ENCODE data around the gene PTPRT.

PTPRT gene

DNA sequence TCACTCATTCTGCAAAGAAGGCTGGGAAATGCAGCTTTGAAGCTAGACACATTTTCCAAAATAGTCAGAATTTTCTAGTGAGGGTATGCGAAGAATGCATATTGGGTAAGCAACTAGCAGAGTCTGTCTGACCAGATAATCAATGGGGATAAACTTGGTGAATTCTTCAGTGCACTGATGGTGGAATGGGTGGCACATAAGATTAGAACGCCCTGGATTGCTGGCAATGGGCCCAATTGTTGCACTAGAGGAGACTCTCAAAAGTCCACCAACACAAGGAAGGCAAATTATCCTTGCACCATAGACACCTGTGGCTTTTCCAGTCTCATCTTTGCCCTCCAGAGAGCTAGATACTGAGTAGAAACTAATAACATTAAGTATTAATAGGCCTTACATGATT lies 167.6 kb downstream of the PTPRT start (continued):
- TF ChIP-seq, protein P1, sequence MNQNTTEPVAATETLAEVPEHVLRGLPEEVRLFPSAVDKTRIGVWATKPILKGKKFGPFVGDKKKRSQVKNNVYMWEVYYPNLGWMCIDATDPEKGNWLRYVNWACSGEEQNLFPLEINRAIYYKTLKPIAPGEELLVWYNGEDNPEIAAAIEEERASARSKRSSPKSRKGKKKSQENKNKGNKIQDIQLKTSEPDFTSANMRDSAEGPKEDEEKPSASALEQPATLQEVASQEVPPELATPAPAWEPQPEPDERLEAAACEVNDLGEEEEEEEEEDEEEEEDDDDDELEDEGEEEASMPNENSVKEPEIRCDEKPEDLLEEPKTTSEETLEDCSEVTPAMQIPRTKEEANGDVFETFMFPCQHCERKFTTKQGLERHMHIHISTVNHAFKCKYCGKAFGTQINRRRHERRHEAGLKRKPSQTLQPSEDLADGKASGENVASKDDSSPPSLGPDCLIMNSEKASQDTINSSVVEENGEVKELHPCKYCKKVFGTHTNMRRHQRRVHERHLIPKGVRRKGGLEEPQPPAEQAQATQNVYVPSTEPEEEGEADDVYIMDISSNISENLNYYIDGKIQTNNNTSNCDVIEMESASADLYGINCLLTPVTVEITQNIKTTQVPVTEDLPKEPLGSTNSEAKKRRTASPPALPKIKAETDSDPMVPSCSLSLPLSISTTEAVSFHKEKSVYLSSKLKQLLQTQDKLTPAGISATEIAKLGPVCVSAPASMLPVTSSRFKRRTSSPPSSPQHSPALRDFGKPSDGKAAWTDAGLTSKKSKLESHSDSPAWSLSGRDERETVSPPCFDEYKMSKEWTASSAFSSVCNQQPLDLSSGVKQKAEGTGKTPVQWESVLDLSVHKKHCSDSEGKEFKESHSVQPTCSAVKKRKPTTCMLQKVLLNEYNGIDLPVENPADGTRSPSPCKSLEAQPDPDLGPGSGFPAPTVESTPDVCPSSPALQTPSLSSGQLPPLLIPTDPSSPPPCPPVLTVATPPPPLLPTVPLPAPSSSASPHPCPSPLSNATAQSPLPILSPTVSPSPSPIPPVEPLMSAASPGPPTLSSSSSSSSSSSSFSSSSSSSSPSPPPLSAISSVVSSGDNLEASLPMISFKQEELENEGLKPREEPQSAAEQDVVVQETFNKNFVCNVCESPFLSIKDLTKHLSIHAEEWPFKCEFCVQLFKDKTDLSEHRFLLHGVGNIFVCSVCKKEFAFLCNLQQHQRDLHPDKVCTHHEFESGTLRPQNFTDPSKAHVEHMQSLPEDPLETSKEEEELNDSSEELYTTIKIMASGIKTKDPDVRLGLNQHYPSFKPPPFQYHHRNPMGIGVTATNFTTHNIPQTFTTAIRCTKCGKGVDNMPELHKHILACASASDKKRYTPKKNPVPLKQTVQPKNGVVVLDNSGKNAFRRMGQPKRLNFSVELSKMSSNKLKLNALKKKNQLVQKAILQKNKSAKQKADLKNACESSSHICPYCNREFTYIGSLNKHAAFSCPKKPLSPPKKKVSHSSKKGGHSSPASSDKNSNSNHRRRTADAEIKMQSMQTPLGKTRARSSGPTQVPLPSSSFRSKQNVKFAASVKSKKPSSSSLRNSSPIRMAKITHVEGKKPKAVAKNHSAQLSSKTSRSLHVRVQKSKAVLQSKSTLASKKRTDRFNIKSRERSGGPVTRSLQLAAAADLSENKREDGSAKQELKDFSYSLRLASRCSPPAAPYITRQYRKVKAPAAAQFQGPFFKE (tag by site-specific recombination; IDR thresholded peaks at IDR 0.05; ENCODE audit: borderline replicate concordance), result no peak
- TF ChIP-seq ZNF785 (tag by site-specific recombination; IDR thresholded peaks at IDR 0.05), result no peak
- TF ChIP-seq, protein P2, sequence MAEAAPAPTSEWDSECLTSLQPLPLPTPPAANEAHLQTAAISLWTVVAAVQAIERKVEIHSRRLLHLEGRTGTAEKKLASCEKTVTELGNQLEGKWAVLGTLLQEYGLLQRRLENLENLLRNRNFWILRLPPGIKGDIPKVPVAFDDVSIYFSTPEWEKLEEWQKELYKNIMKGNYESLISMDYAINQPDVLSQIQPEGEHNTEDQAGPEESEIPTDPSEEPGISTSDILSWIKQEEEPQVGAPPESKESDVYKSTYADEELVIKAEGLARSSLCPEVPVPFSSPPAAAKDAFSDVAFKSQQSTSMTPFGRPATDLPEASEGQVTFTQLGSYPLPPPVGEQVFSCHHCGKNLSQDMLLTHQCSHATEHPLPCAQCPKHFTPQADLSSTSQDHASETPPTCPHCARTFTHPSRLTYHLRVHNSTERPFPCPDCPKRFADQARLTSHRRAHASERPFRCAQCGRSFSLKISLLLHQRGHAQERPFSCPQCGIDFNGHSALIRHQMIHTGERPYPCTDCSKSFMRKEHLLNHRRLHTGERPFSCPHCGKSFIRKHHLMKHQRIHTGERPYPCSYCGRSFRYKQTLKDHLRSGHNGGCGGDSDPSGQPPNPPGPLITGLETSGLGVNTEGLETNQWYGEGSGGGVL (tag by site-specific recombination; IDR thresholded peaks at IDR 0.05), result no peak
- TF ChIP-seq ZNF311 (tag by site-specific recombination; IDR thresholded peaks at IDR 0.05; ENCODE audit: borderline replicate concordance), result no peak

DNA sequence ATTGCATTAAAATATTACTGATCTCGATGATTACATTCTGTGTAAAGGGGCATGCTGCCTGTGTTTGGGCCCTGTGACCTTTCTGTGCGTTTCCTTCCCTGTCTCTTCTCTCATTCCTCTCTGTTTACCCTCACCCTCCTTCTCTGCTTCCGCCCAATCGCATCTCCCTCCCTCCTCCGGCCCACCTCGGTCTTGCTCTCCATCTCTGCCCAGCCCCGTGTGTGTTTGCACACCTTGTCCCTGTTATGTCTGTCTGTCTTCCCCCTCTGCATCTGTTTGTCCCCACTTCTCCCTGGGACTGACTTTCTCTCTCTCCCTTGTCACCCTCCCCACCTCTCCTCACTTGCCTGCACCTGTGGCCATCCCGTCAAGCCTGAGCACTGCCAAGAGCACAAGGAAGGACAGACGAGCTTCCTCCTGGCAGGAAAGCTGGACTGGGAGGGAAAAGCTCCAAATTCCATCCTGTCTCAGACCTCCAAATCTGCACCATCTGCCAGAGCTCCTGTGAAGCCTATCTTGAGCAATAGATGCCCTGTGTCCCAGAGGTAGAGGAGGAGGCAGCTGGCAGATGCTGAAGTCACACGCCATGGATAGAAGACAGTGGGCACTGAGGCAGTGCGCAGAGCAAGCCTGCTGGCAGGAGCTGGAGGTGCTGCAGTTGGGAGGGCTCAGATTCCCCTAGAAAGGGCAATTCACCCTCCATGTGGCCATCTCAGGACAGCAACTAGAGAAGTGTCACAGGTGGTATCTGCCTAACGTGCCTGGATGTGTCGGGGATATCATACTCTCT lies 172.3 kb downstream of the PTPRT start:
- no peak for TF ChIP-seq ZNF335 (tag by site-specific recombination; conservative IDR thresholded peaks at IDR 0.05)
- TF ChIP-seq, protein P3, sequence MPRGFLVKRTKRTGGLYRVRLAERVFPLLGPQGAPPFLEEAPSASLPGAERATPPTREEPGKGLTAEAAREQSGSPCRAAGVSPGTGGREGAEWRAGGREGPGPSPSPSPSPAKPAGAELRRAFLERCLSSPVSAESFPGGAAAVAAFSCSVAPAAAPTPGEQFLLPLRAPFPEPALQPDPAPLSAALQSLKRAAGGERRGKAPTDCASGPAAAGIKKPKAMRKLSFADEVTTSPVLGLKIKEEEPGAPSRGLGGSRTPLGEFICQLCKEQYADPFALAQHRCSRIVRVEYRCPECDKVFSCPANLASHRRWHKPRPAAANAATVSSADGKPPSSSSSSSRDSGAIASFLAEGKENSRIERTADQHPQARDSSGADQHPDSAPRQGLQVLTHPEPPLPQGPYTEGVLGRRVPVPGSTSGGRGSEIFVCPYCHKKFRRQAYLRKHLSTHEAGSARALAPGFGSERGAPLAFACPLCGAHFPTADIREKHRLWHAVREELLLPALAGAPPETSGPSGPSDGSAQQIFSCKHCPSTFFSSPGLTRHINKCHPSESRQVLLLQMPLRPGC (tag by site-specific recombination; IDR thresholded peaks at IDR 0.05), result no peak
- TF ChIP-seq, protein P4, sequence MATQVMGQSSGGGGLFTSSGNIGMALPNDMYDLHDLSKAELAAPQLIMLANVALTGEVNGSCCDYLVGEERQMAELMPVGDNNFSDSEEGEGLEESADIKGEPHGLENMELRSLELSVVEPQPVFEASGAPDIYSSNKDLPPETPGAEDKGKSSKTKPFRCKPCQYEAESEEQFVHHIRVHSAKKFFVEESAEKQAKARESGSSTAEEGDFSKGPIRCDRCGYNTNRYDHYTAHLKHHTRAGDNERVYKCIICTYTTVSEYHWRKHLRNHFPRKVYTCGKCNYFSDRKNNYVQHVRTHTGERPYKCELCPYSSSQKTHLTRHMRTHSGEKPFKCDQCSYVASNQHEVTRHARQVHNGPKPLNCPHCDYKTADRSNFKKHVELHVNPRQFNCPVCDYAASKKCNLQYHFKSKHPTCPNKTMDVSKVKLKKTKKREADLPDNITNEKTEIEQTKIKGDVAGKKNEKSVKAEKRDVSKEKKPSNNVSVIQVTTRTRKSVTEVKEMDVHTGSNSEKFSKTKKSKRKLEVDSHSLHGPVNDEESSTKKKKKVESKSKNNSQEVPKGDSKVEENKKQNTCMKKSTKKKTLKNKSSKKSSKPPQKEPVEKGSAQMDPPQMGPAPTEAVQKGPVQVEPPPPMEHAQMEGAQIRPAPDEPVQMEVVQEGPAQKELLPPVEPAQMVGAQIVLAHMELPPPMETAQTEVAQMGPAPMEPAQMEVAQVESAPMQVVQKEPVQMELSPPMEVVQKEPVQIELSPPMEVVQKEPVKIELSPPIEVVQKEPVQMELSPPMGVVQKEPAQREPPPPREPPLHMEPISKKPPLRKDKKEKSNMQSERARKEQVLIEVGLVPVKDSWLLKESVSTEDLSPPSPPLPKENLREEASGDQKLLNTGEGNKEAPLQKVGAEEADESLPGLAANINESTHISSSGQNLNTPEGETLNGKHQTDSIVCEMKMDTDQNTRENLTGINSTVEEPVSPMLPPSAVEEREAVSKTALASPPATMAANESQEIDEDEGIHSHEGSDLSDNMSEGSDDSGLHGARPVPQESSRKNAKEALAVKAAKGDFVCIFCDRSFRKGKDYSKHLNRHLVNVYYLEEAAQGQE (tag by site-specific recombination; IDR thresholded peaks at IDR 0.05), result no peak
- TF ChIP-seq ZNF830 (tag by site-specific recombination; IDR thresholded peaks at IDR 0.05; ENCODE audit: low read depth), result no peak
- TF ChIP-seq, protein P5, sequence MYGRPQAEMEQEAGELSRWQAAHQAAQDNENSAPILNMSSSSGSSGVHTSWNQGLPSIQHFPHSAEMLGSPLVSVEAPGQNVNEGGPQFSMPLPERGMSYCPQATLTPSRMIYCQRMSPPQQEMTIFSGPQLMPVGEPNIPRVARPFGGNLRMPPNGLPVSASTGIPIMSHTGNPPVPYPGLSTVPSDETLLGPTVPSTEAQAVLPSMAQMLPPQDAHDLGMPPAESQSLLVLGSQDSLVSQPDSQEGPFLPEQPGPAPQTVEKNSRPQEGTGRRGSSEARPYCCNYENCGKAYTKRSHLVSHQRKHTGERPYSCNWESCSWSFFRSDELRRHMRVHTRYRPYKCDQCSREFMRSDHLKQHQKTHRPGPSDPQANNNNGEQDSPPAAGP (tag by site-specific recombination; IDR thresholded peaks at IDR 0.05), result no peak
- no peak for TF ChIP-seq ZNF626 (tag by site-specific recombination; IDR thresholded peaks at IDR 0.05)
- TF ChIP-seq ZNF274 (IDR thresholded peaks at IDR 0.05; ENCODE audit: low read length), result no peak
- TF ChIP-seq ZNF274 (tag by site-specific recombination; IDR thresholded peaks at IDR 0.05; ENCODE audit: borderline replicate concordance), result no peak
- no peak for TF ChIP-seq ZNF670 (tag by site-specific recombination; IDR thresholded peaks at IDR 0.05; ENCODE audit: low read depth)
- no peak for TF ChIP-seq ZNF776 (tag by site-specific recombination; IDR thresholded peaks at IDR 0.05; ENCODE audit: borderline replicate concordance)
- TF ChIP-seq ZNF560 (tag by site-specific recombination; IDR thresholded peaks at IDR 0.05; ENCODE audit: borderline replicate concordance), result no peak
- TF ChIP-seq ZNF785 (tag by site-specific recombination; IDR thresholded peaks at IDR 0.05), result no peak
- TF ChIP-seq MZF1 (tag by site-specific recombination; IDR thresholded peaks at IDR 0.05; ENCODE audit: borderline replicate concordance), result no peak
- TF ChIP-seq ZNF610 (tag by site-specific recombination; IDR thresholded peaks at IDR 0.05; ENCODE audit: borderline replicate concordance), result no peak
- Histone ChIP-seq H3K4me3 (ENCODE audit: low read depth, low read length) (no peak overlapping the region), H3K4me1 (ENCODE audit: control insufficient read depth, insufficient read depth, low read length) (no peaks in the 10 kb centered on the region), H3K36me3 (ENCODE audit: control insufficient read depth in 2 of 2, insufficient read depth in 1 of 2, low read length in 2 of 2) (no peaks in the 10 kb centered on the region), H3K27ac (ENCODE audit: extremely low read depth, low read depth, low read length) (no peak overlapping the region), H3K9me3 (ENCODE audit: control insufficient read depth, insufficient read depth, low read depth, low read length) (no peaks in the 10 kb centered on the region)
- POLR2A ChIA-PET, result no interaction called here
- CTCF ChIA-PET, result no interaction called here
